NCI-H748 (cell line): ENCODE results near the gene KEL.

ENCODE experiments used
- DNase-seq: peaks from one replicate; lab custom pipeline; 2025; ENCODE audit not compliant: unreplicated experiment; lab: John Stamatoyannopoulos, UW

KEL gene

DNA sequence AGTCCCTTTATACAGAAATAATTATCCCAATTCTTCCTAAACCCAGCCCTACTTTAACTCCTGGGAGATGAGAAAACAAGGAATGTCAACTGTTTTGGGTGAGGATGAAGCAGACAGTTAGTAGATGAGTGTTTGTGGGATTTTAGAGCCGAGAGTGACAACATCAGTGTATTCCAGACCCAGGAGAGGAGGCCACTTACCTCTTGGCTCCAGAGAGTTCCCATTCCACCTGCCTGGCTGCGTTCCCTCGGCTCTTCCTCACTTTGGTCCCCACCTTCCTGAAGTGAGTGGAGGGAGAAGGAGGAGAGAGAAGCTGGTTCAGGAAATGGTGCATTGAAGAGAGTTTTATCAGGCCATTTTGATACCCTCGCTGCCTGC is 579 bp downstream of the KEL start:
- DNase-seq, result no peak

- DNase-seq, result no peak
Observed at GRCh38 chr7:142960955-142961512, 1.1 kb downstream of the KEL start.

DNA sequence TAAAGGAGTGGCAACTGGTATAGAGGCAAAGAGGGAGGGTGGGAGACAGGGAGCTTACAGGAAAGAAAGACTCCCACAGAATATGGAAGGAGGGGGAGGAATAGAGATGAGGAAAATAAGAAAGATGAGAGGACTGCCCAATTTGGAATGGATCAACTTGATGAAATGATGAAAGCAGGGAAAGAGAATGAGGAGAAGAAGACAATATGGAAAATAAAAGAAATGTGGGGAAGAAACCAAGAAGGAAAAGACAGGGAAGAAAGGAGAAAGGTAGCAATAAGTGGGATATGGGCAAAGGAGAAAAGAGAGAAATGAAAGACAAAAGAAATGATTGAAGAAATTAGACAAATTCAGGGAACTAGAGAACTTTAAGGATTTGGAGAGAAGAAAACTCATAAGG is 3.0 kb downstream of the KEL start:
- DNase-seq, result no peak

DNA sequence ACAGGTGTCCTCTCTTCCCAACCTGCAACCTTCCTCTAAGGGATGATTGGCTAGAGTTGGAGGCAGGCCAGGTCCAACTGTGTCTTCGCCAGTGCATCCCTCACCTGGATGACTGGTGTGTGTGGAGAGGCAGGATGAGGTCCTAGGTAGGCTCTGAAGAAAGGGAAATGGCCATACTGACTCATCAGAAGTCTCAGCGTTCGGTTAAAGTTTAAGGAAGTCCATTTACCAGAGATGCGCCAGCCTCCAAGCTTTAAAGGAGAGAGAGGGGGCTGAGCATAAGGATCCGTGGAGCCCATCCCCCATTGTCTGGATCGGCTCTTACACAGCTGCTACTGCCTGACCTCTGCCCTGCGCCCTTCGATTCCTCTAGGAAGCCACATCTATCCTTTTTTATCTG is 4.4 kb downstream of the KEL start:
- DNase-seq, result no peak

GRCh38 chr7:142956951-142957623 is 5.1 kb downstream of the KEL start:
- no peak for DNase-seq

DNA sequence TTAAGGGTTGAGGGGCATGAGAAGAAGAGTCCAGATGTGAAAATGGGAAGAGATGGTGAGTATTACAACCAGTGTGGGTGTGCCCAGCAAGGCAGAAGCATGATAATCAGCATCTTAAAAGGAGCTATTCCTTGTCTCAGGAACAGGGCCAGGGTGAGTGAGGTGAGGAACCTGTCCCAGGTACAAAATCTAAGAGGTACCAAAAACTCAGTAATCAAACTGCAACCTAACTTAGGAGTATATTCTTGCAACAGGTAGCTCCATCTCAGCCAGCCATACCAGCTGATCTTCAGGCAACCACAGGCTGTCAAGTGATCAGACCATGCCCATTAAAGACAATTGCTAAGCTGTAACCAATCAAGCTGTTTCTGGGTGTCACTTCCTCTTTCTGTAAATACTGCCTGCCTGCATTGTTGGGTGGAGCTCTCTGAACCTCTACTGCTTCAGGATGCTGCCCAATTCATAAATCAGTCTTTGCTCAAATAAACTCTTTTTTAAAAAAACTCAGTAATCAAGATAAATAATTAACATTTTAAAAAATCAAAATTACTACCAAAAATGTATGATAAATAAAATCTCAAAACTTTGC is 7.4 kb downstream of the KEL start:
- DNase-seq, result no peak

DNA sequence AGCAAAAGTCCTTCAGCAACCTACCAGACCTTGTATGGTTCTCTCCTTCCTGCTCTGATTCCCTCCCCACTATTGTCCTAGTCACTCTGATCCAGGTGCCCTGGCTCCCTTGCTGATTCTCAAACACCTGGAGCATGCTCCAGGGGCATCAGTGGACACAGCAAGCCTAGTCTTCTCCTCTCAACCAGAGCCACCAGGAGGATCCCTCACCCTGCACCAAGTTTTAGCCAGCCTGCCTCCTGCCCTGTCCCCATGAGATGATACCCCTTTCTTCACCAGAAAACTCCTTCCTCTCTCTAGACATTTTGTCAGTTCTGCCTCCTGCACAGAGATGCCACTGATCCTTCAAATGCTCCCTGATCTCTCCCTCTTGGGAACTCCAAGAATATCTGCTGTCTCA is 11.9 kb downstream of the KEL start:
- DNase-seq, result no peak

DNA sequence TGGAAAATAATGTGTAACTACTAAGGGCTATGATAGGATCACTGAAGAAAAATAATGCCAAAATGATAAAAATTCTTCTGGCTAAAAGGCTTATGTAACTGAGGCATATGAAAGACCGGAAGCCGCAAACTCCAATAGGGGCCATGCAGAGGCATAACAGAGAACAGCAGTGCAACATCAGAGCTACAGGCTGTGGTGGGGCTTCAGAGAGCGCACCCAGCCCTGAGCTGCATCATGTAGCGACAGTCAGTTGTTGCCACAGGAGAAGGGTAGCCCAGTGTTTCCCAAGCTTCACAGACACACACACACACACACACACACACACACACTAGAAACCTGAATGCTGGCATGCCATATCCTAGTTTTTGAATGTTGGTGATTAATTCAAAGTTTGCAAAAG is 13.6 kb downstream of the KEL start:
- no peak for DNase-seq

- no peak for DNase-seq
Observed at GRCh38 chr7:142945001-142945400, 17.2 kb downstream of the KEL start.

GRCh38 chr7:142943706-142944268 is 18.4 kb downstream of the KEL start:
- no peak for DNase-seq

- no peak for DNase-seq
Observed at GRCh38 chr7:142942746-142943145, 19.4 kb downstream of the KEL start.

DNA sequence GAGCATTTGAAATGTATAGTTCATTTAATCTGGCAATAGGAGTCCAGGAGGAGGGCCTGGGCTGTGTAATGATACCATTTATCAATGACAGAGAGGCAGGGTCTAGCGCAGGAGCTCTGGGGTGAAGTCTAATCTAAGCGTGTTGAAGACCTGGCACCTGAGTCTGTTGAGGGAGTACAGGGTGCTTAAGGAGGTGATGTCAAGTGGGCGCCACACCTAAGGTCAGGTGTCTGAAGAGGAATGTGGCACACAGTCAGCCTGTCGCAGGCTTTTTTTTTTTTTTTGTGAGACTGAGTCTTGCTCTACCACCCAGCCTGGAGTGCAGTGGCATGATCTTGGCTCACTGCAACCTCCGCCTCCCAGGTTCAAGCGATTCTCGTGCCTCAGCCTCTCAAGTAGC is 20.6 kb downstream of the KEL start:
- no peak for DNase-seq

GRCh38 chr7:142940966-142941535 is 21.1 kb downstream of the KEL start:
- DNase-seq, result no peak

- DNase-seq, result peak; percentile 24
Observed at GRCh38 chr7:142939226-142939910, 22.8 kb downstream of the KEL start, which contains the start of gene LLCFC1. Gene LLCFC1, plus strand, starts transcription at chr7:142939484. Its CDS starts 138 bp downstream, at chr7:142939622.

GRCh38 chr7:142938611-142939010 is 23.6 kb downstream of the KEL start:
- DNase-seq, result no peak

DNA sequence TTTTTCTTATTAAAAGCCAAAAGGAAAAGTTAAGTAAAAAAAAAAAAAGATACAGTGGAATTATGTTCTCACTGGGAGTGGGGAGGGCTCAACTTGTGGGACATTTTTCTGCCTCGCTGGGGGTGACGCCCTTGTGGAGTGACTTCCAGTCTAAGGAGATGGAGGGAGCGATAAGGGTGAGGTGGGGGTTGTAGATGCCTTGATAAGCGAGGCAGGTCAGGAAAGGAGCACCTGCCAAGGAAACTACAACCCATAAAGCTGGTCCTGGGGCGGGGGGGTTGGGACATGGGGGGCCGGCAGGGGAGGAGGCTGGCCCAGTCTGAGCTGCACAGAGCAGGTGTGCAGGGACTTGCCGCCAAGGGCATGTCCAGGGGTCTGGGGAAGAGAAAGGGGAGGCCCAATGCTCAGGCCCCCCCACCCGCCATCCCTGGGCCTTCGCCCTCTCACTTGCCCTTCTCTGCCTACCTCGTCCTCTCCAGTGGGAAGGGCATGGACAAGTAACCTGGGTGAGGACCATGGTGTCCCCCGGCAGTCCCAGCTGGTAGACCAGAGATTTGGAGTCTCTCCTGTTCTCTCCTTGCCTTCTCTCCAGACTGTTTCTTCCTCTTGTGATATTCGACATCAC is 26.1 kb downstream of the KEL start:
- DNase-seq, result no peak

DNA sequence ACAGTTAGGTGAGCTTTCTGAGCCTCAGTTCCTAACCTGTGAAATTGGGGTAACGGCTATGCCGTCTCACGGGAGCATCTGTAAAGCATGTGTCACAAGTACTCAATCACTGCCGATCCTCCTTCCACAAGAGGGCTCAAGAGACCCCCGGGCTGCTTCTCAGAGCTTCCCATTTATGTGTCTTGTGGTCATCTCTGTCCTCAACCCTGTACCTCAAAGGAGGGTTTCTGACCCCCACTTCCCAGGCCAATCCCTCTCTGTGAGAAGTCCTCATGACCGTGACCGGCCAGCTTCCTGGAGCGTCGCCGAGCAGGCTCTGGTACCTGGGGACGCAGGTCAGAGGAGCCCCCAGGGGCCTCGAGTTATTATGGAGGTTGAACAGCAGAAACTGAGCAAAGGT is 28.1 kb downstream of the KEL start:
- no peak for DNase-seq

- no peak for DNase-seq
Observed at GRCh38 chr7:142933624-142934023, 28.5 kb downstream of the KEL start, which contains the start of gene TRPV5. Gene TRPV5, minus strand, starts transcription at chr7:142933746. Its CDS starts 287 bp downstream, at chr7:142933459.

- no peak for DNase-seq
Observed at GRCh38 chr7:142933092-142933475, 29.1 kb downstream of the KEL start.

GRCh38 chr7:142932386-142933091 is 29.6 kb downstream of the KEL start:
- no peak for DNase-seq
